Measurements from ENCODE around the gene OIT3. TPM values are rescaled to one million over a fixed set of nuclear protein-coding genes. Genes with fewer than 3 reads are reported as not detected.

OIT3 gene
- total RNA-seq, 1 donor from 2014 or later: not detected

DNA sequence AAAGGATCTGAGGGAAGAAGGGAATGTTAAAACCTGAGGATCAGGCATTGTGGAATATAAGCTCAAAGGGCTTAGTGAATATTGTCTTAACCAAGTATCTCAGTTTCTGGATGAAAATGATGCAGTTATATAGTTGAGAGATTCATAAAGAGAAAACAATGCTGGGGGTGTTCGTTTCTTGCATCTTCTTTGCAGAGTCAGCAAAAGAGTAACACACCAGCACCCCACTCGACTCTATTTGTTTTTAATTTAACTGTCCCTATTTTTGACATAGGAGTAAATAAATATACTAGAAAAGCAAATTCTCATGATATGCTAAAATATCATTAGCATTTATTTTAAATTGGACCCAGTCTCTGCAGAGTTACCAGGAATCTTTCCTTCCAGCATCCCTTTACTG, 7.6 kb upstream of the OIT3 start:
- no peak overlapping the region for H3K4me3 ChIP-seq (ENCODE audit: low read depth, low read length)
- TF ChIP-seq CTCF (conservative IDR thresholded peaks at IDR 0.05; ENCODE audit: low read depth, low read length): no peak
- no peak for DNase-seq (ENCODE audit: low read depth)

DNA sequence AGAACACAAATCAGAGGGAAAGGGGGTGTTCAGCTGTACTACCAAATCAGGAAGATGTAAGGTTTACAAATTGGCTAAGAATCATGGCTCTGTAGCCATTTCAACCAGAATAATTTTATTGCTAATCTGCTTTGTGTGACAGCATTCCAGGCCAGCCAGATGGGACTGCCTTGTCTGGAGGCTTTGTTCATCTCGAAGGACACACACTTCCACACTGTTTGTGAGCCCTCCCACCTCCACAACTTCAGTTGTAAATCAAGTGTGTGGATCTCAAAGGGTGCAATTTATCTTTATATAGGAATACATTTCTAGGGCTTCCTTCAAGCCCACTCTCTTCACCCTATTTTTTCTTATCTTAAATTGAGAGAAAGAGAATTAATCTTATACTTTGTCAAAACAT, 6.9 kb upstream of the OIT3 start:
- TF ChIP-seq CTCF (conservative IDR thresholded peaks at IDR 0.05; ENCODE audit: low read depth, low read length): no peak
- no peak for DNase-seq (ENCODE audit: low read depth)
- no peak overlapping the region for H3K4me3 ChIP-seq (ENCODE audit: low read depth, low read length)

DNA sequence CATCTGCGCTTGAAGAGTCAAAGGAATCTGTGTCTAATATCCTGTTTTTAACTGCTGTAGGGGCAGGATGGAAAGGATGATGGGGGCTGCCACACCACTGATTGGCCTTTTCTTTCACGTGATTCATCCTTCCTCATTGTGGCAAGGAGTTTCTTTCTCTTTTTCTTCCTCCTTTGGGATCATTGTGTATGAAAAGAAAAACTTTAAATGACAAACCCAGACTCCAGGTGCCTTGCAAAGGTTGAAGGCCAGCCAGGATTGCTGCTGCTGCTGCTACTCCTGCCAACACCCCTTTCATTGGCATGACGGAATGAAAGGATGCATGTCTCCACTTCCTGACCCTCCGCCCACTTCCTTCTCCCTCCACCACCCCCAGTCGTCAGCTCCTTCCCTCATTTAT, 6.5 kb upstream of the OIT3 start:
- no peak for DNase-seq (ENCODE audit: low read depth)
- H3K4me3 ChIP-seq (ENCODE audit: low read depth, low read length): no peak overlapping the region
- no peak for TF ChIP-seq CTCF (conservative IDR thresholded peaks at IDR 0.05; ENCODE audit: low read depth, low read length)

DNA sequence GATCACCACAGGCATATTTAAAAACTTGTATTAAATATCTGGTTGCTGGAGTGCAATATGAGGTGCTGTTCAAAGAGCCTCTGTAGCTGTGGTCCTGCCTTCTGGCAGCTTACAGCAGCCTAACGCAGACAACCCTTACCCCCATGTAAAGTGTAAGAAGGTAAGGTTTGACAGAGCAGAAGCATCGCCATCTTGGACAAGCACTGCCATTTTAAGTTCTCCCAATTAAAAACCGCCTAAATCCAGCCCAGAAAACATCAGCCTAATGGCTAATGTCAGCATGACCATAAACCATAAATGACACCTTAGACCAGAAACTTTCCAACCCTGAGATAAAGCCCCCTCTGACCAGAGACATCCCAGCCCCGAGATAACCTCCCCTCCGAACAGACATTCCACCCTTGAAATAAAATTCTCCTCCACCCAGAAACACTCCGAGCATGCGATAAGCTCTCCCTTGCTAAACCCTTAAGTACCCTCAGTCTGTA, 5.3 kb upstream of the OIT3 start:
- TF ChIP-seq CTCF (conservative IDR thresholded peaks at IDR 0.05; ENCODE audit: low read depth, low read length): no peak
- H3K4me3 ChIP-seq (ENCODE audit: low read depth, low read length): no peak overlapping the region
- DNase-seq (ENCODE audit: low read depth): no peak

DNA sequence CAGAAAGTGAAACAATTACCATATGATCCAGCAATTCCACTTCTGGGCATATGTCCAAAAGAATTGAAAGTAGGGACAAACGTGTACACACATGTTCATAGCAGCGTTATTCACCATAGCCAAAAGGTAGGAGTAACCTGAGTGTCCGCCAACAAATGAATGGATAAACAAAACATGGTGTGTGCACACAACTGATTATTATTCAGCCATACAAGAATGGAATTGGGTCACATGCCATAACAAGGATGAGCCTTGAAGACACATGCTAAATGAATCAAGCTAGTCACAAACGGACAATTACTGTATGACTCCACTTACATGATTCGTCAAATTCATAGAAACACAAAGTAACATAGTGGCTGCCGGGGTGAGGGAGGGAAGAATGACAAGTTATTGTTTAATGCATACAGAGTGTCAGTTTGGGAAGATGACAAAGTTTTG, 4.1 kb upstream of the OIT3 start:
- H3K4me3 ChIP-seq (ENCODE audit: low read depth, low read length): no peak overlapping the region
- no peak for TF ChIP-seq CTCF (conservative IDR thresholded peaks at IDR 0.05; ENCODE audit: low read depth, low read length)
- DNase-seq (ENCODE audit: low read depth): no peak

DNA sequence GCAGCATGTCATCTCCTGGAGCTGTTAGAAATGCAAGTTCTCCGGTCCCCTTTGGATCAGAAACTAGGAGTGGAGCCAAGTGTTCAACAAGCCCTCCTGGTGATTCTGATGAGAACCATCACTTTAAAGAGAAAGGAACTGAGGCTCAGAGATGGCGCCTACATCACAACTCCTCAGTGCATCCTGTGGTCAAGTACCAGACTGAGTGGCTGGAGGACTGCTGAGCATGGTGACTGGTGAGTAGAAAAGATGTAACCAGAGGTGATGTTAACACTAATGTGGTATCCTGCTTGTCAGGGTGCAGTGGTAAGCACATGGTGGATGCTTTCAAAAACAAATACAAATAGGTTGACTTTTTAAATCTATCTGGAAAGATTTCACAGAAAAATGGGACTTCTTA, 3.5 kb upstream of the OIT3 start:
- H3K4me3 ChIP-seq (ENCODE audit: low read depth, low read length): no peak overlapping the region
- TF ChIP-seq CTCF (conservative IDR thresholded peaks at IDR 0.05; ENCODE audit: low read depth, low read length): no peak
- no peak for DNase-seq (ENCODE audit: low read depth)

GRCh38 chr10:72895236-72895850, 1.8 kb downstream of the OIT3 start:
- no peak for TF ChIP-seq CTCF (conservative IDR thresholded peaks at IDR 0.05; ENCODE audit: low read depth, low read length)
- no peak overlapping the region for H3K4me3 ChIP-seq (ENCODE audit: low read depth, low read length)
- no peak for DNase-seq (ENCODE audit: low read depth)
